Measurements from ENCODE around the gene TMIGD3.

- TF ChIP-seq CTCF (IDR thresholded peaks at IDR 0.05; ENCODE audit: borderline replicate concordance, extremely low read depth, low read length, poor library complexity, severe bottlenecking) (no peak), EZH2 (IDR thresholded peaks at IDR 0.05; ENCODE audit: borderline replicate concordance, low read depth, low read length, severe bottlenecking) (no peak)
These were observed 12.4 kb downstream of the TMIGD3 start for GRCh38 chr1:111491070-111491469.

Measured in DND-41 (cell line).